ENCODE results near the gene SLC36A1.

DNA sequence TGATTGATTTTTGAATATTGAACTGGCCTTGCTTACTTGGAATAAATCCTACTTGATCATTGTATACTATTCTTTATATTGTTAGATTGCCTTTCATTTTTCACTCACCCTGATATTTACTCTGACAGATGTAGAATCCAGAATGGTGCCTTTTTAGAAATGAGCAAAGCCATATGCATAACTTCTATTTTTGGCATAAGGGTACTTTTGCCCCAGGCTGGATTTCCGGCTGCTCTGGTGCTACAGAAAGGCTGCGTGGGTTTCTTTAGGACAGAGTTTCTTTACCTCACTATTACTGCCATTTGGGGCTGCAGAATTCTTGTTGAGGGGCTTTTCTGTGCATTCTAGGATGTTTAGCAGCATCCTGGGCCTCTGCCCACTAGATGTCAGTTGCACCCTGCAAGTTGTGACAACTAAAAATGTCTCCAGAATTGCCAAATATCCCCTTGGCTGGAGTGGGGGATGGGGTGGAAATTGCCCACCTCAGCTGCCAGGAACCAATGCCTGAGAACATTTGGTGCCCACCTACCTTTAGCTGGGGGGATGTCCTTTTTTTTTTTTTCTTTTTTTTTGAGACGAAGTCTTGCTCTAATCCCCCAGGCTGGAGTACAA lies 50.1 kb downstream of the SLC36A1 start:
- TF ChIP-seq, protein P1, sequence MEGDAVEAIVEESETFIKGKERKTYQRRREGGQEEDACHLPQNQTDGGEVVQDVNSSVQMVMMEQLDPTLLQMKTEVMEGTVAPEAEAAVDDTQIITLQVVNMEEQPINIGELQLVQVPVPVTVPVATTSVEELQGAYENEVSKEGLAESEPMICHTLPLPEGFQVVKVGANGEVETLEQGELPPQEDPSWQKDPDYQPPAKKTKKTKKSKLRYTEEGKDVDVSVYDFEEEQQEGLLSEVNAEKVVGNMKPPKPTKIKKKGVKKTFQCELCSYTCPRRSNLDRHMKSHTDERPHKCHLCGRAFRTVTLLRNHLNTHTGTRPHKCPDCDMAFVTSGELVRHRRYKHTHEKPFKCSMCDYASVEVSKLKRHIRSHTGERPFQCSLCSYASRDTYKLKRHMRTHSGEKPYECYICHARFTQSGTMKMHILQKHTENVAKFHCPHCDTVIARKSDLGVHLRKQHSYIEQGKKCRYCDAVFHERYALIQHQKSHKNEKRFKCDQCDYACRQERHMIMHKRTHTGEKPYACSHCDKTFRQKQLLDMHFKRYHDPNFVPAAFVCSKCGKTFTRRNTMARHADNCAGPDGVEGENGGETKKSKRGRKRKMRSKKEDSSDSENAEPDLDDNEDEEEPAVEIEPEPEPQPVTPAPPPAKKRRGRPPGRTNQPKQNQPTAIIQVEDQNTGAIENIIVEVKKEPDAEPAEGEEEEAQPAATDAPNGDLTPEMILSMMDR (conservative IDR thresholded peaks at IDR 0.05) = no peak
- TF ChIP-seq EZH2 (IDR thresholded peaks at IDR 0.05; ENCODE audit: low read depth) = no peak
